Activated naive CD4-positive, alpha-beta T cell (primary cell): ENCODE results near the gene OR6J1.
"Not testable (repeated sequence)": the region's sequence is repeated elsewhere in the genome, so short reads cannot be mapped to it uniquely, and the experiment has no call there.

Experiments used
- DNase-seq, 4 experiments: peaks; one replicate each; lab custom pipeline; 2025; lab: John Stamatoyannopoulos, UW

The OR6J1 gene

DNA sequence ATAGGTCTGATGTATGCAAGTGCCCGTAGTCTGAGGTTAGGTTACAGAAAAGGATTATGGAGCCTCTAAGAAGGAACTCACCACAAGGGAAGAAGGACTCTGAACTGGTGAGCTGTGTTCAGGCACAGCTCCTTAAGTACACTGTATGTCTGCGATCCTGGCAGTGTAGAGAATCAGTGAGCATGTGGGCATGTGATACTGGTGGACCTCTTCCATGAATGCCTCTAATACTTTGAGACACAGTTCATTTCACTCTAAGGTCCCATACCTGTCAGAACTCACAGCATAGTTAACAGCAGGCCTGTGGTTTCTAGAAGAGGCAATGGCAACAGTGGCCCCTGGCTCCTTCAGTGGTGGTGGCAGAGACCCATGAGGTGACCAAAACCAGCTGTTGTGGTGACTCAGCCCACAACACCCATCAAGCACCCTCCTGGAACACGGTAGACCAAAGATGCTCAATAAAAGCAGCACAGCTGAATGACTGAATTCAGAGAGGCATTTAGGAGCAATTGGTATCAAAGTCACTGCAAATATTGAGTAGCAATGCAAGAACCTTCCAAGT lies 6.9 kb upstream of the OR6J1 start:
- DNase-seq, result no peak

DNA sequence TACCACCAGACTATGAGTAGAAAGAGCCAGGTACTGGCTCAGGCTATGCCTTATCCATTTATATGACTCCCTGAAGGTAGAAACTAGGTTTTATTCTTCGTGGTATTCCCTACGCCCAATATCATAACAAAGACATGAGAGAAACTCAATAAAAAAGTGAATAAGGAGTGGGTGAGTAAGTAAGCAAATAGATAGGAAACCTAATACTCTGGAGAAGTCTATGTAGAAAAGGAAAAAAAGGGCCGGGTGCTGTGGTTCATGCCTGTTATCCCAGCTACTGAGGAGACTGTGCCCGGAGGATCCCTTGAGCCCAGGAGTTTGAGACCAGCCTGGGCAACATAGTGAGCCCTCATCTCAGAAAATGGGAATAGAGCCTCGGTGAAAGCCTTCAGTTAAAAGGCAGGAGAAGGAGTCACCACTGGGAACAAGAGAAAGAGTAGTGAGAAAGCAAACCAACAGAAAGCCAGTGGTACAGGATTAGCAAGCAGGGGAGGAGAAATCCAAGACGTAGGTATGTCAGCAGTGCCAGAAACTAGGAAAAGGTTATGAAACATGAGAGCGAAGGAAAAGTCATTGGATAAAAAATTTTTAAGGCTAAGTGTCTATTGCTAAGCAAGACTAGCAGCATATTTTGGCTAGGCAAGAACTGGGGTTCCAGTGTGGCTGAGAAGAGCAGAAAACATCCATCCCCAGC lies 6.0 kb upstream of the OR6J1 start:
- DNase-seq, result no peak

DNA sequence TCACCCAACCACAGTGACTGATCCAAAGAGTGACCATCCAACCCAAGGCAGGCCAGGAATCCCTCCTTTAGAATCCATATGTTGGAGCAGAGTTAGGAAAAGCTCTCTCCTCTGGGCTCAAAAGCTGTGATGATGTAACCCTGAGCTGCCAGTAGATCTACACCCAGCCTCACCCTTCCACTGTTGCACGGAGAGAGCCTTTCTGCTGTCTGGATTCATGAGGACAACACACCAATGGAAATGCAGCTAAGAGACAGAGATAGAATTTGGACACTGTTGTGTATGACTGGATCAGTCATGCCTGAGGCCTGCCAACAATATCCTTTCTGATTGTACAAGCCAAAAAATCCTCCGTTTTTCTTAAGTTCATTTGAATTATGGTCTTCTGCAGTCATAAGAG lies 4.4 kb upstream of the OR6J1 start:
- no peak for DNase-seq

DNA sequence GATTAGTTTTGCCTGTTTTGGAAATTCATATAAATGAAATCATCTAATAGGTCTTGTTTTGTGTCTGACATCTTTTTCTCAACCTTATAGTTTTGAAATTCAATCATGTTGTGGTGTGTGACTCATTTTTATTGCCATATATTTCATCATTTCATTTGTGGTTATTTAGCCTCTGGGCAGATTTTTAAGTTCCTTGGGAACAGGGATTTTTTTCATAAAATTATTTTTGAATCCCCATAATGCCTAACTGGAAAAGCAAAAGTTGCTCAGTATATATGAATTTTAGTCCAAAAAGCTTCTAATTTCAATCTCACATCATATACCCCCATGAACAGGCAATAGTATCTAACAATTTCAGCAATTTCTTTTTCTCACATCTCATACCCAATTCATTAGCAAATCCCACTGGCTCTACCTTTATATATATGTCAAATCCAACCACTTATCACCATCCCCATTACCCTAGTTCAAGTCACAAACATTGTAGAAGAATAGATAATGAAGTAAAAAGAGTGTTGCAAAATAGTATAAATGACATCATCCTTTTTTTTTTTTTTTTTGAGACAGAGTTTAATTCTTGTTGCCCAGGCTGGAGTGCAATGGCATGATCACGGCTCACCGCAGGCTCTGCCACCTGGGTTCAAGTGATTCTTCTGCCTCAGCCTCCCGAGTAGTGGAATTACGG lies 2.6 kb upstream of the OR6J1 start:
- no peak for DNase-seq

DNA sequence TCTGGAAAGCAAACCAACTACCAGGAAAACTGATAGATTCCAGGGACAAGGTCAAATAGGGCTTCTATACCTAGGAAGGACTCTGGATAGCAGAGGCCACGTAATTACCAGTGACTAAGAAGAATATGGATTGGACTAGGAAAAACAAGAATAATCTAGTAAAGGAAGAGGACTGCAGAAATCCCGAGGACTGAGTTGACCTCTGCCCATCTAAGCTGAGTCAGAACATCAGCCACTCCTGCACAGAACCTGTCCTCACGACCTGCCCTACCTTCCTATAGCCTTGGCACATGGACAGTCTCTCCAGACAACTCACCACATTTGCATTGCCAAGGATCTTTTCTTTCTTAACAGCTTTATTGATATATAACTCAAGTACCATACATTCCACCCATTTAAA lies 2.3 kb downstream of the OR6J1 start:
- no peak for DNase-seq

DNA sequence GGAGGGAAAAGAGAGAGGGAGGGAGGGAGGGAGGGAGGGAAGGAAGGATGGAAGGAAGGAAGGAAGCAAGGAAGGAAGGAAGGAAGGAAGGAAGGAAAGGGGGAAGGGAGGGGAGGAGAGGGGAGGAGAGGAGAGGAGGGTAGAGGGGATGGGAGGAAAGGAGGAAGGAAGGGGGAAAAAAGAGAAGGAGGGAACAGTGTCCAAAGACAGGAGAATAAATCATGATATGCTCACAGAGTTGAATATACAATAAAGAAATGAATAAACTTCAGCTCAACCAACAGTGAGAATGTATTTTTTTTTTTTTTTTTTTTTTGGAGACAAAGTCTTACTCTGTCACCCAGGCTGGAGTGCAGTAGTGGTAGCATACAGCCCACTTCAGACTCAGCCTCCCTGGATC lies 4.0 kb downstream of the OR6J1 start:
- DNase-seq, result no peak

DNA sequence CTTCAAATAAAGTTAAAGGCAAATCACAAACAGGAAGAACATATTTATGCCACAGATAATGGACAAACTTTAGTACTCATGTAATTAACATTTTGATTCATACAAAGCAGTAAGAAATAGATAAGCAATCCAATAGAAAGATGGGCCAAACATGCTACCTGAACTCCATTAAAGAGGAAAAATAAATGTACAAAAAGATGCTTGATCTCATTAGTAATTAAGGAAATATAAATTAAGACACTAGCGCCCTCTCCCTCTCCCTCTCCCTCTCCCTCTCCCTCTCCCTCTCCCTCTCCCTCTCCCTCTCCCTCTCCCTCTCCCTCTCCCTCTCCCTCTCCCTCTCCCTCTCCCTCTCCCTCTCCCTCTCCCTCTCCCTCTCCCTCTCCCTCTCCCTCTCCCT lies 8.2 kb downstream of the OR6J1 start:
- not testable (repeated sequence) for DNase-seq

- no peak for DNase-seq
Observed at GRCh38 chr14:22634233-22634900, 9.8 kb downstream of the OR6J1 start.

DNA sequence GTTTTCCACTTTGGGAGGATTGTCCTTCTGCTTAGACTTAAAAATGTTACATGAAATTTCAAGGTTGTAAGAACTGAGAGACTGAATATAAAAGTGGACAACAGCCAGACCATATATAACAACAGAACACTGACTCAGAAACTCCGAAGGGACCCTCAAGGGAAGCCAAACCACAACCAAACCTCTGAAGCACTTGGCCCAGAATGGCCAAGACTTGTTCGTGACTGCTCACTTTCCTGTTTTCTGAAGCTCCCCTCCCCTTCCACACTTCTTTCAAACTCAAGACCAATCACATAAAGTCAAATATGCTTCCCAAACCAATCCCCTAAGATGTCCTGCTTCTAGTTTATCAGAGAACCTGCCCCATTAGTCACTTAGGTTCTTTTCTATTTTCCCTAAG lies 13.7 kb downstream of the OR6J1 start:
- DNase-seq, result no peak

DNA sequence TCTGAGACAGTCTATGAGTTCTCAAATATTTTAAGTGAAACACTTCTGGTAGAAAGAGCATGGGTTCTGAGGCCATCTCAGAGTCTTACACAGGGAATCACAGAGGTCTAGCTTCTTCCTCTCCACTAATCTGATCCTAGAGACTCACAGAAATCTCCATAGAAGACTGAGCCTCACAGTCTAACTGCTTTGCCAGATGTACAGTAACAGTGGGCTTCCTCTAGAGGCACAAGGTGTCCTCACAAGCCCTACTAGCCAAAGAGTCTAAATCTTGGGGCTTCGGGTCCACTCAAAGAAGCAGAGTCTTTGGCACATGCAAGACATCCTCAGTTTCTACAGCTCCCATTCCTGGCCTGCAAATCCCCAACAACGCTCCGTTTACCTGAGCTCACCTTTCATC lies 14.1 kb downstream of the OR6J1 start:
- no peak for DNase-seq

- DNase-seq, result no peak
Observed at GRCh38 chr14:22629361-22629760, 14.8 kb downstream of the OR6J1 start.

DNA sequence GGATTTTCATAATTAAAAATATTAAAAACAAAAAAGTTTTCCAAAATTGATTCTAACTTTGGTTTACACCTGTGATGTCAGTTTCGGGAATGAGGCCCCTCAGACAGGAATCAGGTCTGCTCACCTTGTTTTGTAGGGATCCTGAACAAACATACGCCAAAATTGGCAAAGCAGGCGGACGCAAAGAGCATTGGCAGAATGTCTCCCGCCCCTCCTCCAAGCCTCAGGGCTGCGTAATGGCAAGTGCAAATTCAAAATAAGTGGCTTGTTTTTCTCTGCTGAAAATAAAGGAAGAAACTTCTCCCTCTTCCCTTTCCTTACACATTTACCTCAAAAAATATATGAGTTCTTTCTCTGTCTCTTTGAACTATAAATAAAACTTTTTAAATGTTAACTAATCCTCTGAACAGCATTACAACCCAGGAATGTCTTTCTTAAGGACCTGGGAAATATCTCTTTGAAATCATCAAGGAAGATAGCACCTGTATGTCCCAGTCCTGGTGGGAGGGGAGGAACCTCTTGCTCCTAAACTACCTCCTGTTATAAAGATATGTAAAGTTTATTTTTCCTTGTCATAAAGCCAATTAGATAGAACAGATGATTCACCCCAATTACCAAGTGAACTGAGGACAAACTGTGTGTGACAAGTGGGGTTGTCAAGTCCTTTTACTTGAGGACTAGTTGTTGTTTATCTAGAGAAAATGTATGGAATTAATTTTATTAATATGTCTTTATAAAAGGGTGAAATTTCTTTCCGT lies 16.5 kb downstream of the OR6J1 start:
- DNase-seq, result no peak

GRCh38 chr14:22626590-22626989 lies 17.6 kb downstream of the OR6J1 start:
- DNase-seq, result no peak

- no peak for DNase-seq
Observed at GRCh38 chr14:22623047-22623446, 21.1 kb downstream of the OR6J1 start.

DNA sequence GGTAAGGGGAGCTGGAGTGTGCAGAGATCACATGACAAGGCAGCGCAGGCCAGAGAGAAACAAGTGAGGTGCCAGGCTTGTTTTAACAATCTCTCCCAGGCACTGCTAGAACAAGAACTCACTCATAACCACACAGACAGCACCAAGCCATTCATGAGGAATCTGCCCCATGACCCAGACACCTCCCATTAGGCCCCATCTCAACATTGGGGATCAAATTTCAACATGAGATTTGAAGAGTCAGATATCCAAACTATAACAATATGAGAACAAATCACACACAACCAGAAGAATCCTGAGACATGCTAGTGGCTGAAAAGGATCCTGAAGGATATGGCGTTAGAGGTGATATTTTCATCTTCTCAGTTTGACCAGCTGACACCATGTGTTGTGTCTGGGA lies 21.9 kb downstream of the OR6J1 start:
- DNase-seq, result no peak

- DNase-seq, result not testable (repeated sequence)
Observed at GRCh38 chr14:22615765-22616164, 28.4 kb downstream of the OR6J1 start.

GRCh38 chr14:22614240-22614799 lies 29.8 kb downstream of the OR6J1 start:
- no peak for DNase-seq

DNA sequence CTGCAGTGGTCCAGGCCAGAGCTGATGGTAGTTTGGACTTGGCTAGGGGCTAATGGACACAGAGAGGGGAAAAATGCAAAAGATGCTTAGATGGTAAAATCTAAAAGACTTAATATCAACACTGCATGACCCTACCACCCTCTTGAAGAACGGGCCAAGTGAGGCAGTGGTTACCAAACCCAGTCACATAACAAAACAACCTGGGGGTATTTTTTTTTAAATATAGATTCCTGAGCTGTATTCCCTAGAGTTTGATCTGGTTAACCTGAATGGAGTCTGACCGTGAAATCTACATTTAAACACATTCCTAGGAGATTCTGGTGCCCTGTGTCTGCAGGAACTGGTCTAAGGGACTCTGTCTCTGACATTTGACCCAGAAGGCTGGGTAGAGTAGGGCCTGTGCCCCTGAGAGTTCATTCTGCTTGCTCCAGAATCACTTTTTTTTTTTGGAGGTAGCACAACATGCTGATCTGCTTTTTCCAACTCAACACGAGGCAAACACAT lies 30.4 kb downstream of the OR6J1 start:
- no peak for DNase-seq

- DNase-seq, result no peak
Observed at GRCh38 chr14:22613106-22613695, 31.0 kb downstream of the OR6J1 start.

DNA sequence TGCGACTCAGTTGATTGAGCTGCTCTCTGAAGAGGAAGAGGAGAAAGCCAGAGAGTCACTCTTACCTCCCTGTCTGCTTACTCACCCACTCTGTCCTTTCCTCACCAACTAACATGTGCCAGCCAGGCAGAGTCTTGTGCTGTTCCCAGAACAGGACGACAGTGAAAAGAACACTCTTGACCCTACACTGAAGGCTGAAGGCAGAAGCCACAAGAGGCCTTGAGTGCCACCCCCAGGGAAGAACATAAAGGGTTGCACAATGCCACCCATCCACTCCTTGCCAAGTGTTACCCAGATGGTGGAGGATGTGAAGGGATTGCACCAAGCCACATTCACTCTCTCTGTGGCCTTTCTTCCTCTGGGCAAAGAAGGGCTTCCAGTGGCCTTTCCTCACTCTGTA lies 33.2 kb downstream of the OR6J1 start:
- DNase-seq, result no peak

GRCh38 chr14:22607291-22607690 lies 36.9 kb downstream of the OR6J1 start:
- DNase-seq, result no peak
